C4-2B (cell line): ENCODE results near the gene ANGPT4.

Source experiments
- ZFX ChIP-seq: fragments of 450-650 bp; IDR thresholded peaks from 2 replicates; pipeline ENCODE4 v1.6.1; 2017
- TF ChIP-seq, protein P1 (sequence below): fragments of 450-650 bp; conservative IDR thresholded peaks from 2 replicates; pipeline ENCODE4 v1.5.1; 2017; ENCODE audit warnings: mild to moderate bottlenecking

DNA sequence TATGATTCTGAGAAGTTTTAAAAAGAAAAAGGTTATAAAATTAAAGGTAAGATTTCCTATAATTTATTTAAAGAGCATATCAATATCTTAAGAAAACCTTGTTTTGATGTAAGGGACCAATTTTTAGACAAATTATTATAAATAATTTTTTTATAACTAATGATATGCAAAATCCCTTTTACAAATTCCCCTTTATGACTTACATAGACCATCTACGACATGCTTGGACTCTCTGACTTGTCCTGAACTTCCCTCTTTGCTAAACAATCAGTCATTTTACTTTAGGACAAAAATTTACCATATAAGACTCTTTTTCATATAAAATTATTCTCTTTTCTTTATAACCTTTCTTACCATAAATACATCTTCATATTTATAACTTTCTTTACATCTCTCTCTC lies 15.3 kb upstream of the ANGPT4 start:
- TF ChIP-seq, protein P1, sequence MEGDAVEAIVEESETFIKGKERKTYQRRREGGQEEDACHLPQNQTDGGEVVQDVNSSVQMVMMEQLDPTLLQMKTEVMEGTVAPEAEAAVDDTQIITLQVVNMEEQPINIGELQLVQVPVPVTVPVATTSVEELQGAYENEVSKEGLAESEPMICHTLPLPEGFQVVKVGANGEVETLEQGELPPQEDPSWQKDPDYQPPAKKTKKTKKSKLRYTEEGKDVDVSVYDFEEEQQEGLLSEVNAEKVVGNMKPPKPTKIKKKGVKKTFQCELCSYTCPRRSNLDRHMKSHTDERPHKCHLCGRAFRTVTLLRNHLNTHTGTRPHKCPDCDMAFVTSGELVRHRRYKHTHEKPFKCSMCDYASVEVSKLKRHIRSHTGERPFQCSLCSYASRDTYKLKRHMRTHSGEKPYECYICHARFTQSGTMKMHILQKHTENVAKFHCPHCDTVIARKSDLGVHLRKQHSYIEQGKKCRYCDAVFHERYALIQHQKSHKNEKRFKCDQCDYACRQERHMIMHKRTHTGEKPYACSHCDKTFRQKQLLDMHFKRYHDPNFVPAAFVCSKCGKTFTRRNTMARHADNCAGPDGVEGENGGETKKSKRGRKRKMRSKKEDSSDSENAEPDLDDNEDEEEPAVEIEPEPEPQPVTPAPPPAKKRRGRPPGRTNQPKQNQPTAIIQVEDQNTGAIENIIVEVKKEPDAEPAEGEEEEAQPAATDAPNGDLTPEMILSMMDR, result no peak
- no peak for TF ChIP-seq ZFX
